HG02610 (cell line): ENCODE data around the gene ABCB8.
A peak's percentile ranks its signal among the peaks of the same experiment; 100 is the strongest.

Experiments used
- ATAC-seq: cut with Tn5 transposase; IDR thresholded peaks from one replicate; pipeline ENCODE4 v1.9.1; 2021; ENCODE audit warnings: mild to moderate bottlenecking, moderate library complexity; ENCODE audit not compliant: unreplicated experiment

Gene ABCB8

GRCh38 chr7:151028131-151028947, at the start of gene ABCB8:
Gene ABCB8, plus strand, starts transcription at chr7:151028450. Its CDS starts 66 bp downstream, at chr7:151028516.
- ATAC-seq = peak; percentile 98

GRCh38 chr7:150979713-150980390, 48.4 kb upstream of the ABCB8 start:
- no peak for ATAC-seq

- ATAC-seq = no peak
These were observed 47.6 kb upstream of the ABCB8 start for GRCh38 chr7:150980663-150981062.

GRCh38 chr7:150981644-150982043, 46.6 kb upstream of the ABCB8 start:
- no peak for ATAC-seq

- ATAC-seq = no peak
These were observed 45.9 kb upstream of the ABCB8 start for GRCh38 chr7:150982351-150982750.

GRCh38 chr7:150983893-150984368, 44.3 kb upstream of the ABCB8 start:
- no peak for ATAC-seq

GRCh38 chr7:150986099-150986512, 42.1 kb upstream of the ABCB8 start:
- no peak for ATAC-seq

GRCh38 chr7:150986556-150986955, 41.7 kb upstream of the ABCB8 start:
- no peak for ATAC-seq

- no peak for ATAC-seq
These were observed 39.7 kb upstream of the ABCB8 start for GRCh38 chr7:150988230-150989226.

GRCh38 chr7:150989456-150989855, 38.8 kb upstream of the ABCB8 start:
- no peak for ATAC-seq

GRCh38 chr7:150990416-150991186, 37.6 kb upstream of the ABCB8 start, which contains the start of gene NOS3:
Gene NOS3, plus strand, starts transcription at chr7:150991017. Its CDS starts 2,787 bp downstream, at chr7:150993804.
- ATAC-seq = no peak

GRCh38 chr7:150992051-150992640, 36.1 kb upstream of the ABCB8 start:
- ATAC-seq = no peak

- no peak for ATAC-seq
These were observed 35.4 kb upstream of the ABCB8 start for GRCh38 chr7:150992833-150993302.

- ATAC-seq = no peak
These were observed 34.7 kb upstream of the ABCB8 start for GRCh38 chr7:150993511-150993910.

- ATAC-seq = no peak
These were observed 34.0 kb upstream of the ABCB8 start for GRCh38 chr7:150994141-150994837.

- ATAC-seq = no peak
These were observed 33.3 kb upstream of the ABCB8 start for GRCh38 chr7:150994838-150995510.

GRCh38 chr7:150996376-150997074, 31.7 kb upstream of the ABCB8 start:
- ATAC-seq = no peak

- no peak for ATAC-seq
These were observed 31.2 kb upstream of the ABCB8 start for GRCh38 chr7:150997075-150997511.
